A549 treated with AZD2906 at 1 μM for 4 hours (cell line): ENCODE results near the gene GTF2A1L. TPM values are rescaled to one million over a fixed set of nuclear protein-coding genes. Genes with fewer than 3 reads are reported as not detected.

Experiments
- total RNA-seq: library from RNA; stranded (reverse); fragments of 200-300 nt; extraction: Qiagen RNA extraction; gene quantifications from 5 replicates; pipeline ENCODE4 v1.2.3, GENCODE V29; 2022

The GTF2A1L gene
- not detected in 5 replicates for total RNA-seq

GRCh38 chr2:48617618-48618017, at the start of gene GTF2A1L:
TSS of gene GTF2A1L (plus strand) at chr2:48617856. CDS start at chr2:48617875, 19 bp downstream.

Other genes starting within 250 kb of the GTF2A1L start
- gene PPP1R21, start 177.1 kb upstream of the GTF2A1L start, total RNA-seq = 11.3 to 15.5 TPM (median 13.5 TPM) in 5 replicates
- gene STON1, start 87.7 kb upstream of the GTF2A1L start, total RNA-seq = 0.28 to 0.42 TPM (median 0.39 TPM) in 5 replicates
- not detected in 5 replicates for gene LHCGR, start 137.9 kb downstream of the GTF2A1L start, total RNA-seq